Measurements from ENCODE around the gene PIK3R3. TPM values are rescaled to one million over a fixed set of nuclear protein-coding genes. Genes with fewer than 3 reads are reported as not detected.

The PIK3R3 gene
- 1 to 10 TPM; 1.2 to 4.9 (median 4.1) TPM for total RNA-seq
- 1 to 10 TPM; 1.7 to 4.5 TPM for polyA plus RNA-seq

GRCh38 chr1:46132529-46133180, at the start of gene PIK3R3:
Gene PIK3R3, minus strand, starts transcription at chr1:46132629. Its CDS starts 677 bp downstream, at chr1:46131952.
- Histone ChIP-seq H3K27me3 (peaks cover 0 to 28% (median 8%) of the 10 kb centered on the region in 4 donors), H3K36me3 (no peaks in the 10 kb centered on the region)
- 0% methylated on average over 50 to 55 of the region's 55 CpGs for WGBS, 2 donors

GRCh38 chr1:46181343-46182260, 49.2 kb upstream of the PIK3R3 start:
- peak overlapping the region in 1 of 4 donors; percentile 23 for H3K27ac ChIP-seq
- FAIRE-seq: no peak
- no peaks in the 10 kb centered on the region for H3K9me3 ChIP-seq
- intact Hi-C loops (cut with DNase I): loop anchor here in 1 of 3 donors (5.0 kb wide), 1 partner anchor 144 kb away; no protein-coding TSS in a partner anchor
- no peaks in the 10 kb centered on the region for H3K27me3 ChIP-seq
- TF ChIP-seq CTCF (IDR thresholded peaks at IDR 0.05): no peak
- no peak for DNase-seq
- WGBS, 2 donors: 51 to 57% methylated on average over 10 of the region's 10 CpGs
- no peaks in the 10 kb centered on the region for H3K36me3 ChIP-seq
- peaks cover 14 to 23% (median 22%) of the 10 kb centered on the region in 3 donors for H3K4me1 ChIP-seq
- ATAC-seq: no peak
- H3K4me3 ChIP-seq: no peak overlapping the region

More at GRCh38 chr1:46132529-46133180, at the start of gene PIK3R3:
- Histone ChIP-seq H3K4me3 (peak within 1 kb of the TSS; percentile 53 to 61 (median 56)), H3K4me1 (peaks cover 0 to 9% (median 5%) of the 10 kb centered on the region in 3 donors), H3K9me3 (no peaks in the 10 kb centered on the region), H3K27ac (peak within 1 kb of the TSS; percentile 80 to 94 (median 86))
- no peak for TF ChIP-seq CTCF (IDR thresholded peaks at IDR 0.05)
- DNase-seq (peak; percentile 97 to 99 (median 98)), FAIRE-seq (peak; percentile 94), ATAC-seq (peak; percentile 96 to 99 (median 98))
- intact Hi-C loops (cut with DNase I): no loop called here

GRCh38 chr1:46180082-46180616, 47.7 kb upstream of the PIK3R3 start:
- 48% methylated on average over 12 of the region's 12 CpGs for WGBS, 2 donors
- Histone ChIP-seq H3K4me1 (peaks cover 14 to 23% (median 22%) of the 10 kb centered on the region in 3 donors), H3K27ac (no peak overlapping the region), H3K9me3 (no peaks in the 10 kb centered on the region), H3K4me3 (no peak overlapping the region), H3K27me3 (no peaks in the 10 kb centered on the region), H3K36me3 (no peaks in the 10 kb centered on the region)
- intact Hi-C loops (cut with DNase I): loop anchor here in 1 of 3 donors (5.0 kb wide), 1 partner anchor 143 kb away; no protein-coding TSS in a partner anchor
- TF ChIP-seq CTCF (IDR thresholded peaks at IDR 0.05): no peak
- FAIRE-seq (no peak), DNase-seq (peak in 1 of 6 donors; percentile 42), ATAC-seq (peak in 3 of 4 donors; percentile 23 to 40 (median 24))

GRCh38 chr1:46179138-46180081, 47.0 kb upstream of the PIK3R3 start:
- TF ChIP-seq CTCF (IDR thresholded peaks at IDR 0.05): peak; percentile 62 to 78 (median 71)
- intact Hi-C loops (cut with DNase I): loop anchor here (5.0 kb wide), 1 partner anchor 142 kb away; no protein-coding TSS in a partner anchor
- Histone ChIP-seq H3K27ac (peak overlapping the region in 1 of 4 donors; percentile 10), H3K4me1 (peaks cover 14 to 23% (median 20%) of the 10 kb centered on the region in 3 donors), H3K9me3 (no peaks in the 10 kb centered on the region), H3K36me3 (no peaks in the 10 kb centered on the region), H3K4me3 (no peak overlapping the region), H3K27me3 (no peaks in the 10 kb centered on the region)
- peak; percentile 44 to 81 (median 69) for ATAC-seq
- peak in 4 of 6 donors; percentile 57 to 77 (median 70) for DNase-seq
- 8 to 11% methylated on average over 10 of the region's 10 CpGs for WGBS, 2 donors
- FAIRE-seq: no peak

All from pancreas (tissue), 10 donors.